GM19468 (cell line): ENCODE results near the gene IL12RB2.

ENCODE experiments used
- ATAC-seq: cut with Tn5 transposase; IDR thresholded peaks from one replicate; pipeline ENCODE4 v1.9.1; 2021; ENCODE audit warnings: mild to moderate bottlenecking, moderate library complexity, moderate number of reproducible peaks; ENCODE audit not compliant: unreplicated experiment; ENCODE audit errors: extremely low read depth

IL12RB2 gene

DNA sequence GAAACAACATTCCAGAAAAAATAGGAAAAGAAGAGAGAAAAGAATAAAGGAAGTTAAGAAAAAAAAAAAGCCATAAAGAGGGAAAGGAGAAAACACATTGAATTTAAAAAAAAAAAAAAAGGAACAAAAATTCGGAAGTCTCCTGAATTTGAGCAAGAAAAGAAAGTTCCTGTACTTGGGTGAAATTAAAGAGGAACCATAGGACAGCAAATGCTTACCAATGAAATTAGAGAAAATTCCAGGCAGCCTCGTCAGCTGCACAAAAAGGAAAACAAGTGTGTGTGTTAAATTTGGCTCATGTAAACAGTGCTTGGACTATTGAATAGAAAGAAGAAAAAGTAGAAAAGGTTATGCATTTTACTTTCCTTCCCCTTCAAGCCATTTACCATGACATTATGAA, 4.9 kb downstream of the IL12RB2 start:
- ATAC-seq: no peak

DNA sequence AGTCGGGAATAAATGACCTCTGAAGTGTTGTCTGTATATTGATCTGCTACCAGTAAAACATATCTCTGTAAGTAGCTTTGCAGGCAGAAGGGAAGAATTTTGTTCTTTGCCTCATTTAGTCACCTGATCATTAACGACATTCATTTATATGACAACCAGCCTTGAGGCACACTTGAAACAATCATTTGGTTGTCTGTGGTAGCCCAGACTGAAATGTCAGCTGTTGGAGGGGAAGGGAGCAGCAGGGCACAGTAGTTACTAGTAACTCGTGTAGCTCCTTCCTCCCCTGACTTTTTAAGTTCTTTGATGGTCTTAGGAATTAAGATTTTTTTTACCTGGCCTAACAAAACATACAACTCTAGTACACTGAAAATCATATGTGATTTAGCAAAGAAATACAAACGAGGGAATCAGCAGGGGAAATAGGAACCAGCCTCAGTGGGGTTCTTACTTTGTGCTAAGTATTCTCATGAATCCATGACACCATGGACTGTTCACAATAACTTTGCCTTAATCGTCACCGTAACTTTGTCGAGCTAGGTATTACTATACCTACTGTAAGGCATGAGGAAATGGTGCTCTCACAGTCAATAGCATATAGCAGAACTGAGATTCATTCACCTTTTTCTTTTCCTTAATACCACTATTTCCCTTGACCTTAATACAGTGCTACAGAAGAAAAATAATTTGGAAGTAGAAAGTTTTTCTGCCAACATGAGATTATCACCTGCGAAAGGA, 6.4 kb downstream of the IL12RB2 start:
- ATAC-seq: no peak

DNA sequence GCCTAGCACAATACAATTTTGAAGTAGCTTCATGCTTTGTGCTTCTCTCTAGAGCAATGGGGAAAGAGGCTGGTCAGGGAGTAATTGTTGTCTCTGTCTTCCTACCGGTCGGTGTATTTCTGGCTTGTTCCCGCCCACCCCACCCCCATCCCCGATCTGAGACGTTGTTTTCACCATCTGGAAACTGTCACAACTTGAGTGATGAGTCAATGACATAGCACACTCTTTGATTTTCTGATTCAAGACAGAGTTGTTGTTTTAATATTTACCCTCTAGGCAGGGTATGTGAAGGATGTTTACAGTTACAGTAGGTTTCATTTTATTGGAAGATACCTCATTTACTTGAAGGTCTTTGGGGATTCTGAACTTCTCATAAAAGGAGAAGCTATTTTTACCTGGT, 7.0 kb downstream of the IL12RB2 start:
- ATAC-seq: no peak

DNA sequence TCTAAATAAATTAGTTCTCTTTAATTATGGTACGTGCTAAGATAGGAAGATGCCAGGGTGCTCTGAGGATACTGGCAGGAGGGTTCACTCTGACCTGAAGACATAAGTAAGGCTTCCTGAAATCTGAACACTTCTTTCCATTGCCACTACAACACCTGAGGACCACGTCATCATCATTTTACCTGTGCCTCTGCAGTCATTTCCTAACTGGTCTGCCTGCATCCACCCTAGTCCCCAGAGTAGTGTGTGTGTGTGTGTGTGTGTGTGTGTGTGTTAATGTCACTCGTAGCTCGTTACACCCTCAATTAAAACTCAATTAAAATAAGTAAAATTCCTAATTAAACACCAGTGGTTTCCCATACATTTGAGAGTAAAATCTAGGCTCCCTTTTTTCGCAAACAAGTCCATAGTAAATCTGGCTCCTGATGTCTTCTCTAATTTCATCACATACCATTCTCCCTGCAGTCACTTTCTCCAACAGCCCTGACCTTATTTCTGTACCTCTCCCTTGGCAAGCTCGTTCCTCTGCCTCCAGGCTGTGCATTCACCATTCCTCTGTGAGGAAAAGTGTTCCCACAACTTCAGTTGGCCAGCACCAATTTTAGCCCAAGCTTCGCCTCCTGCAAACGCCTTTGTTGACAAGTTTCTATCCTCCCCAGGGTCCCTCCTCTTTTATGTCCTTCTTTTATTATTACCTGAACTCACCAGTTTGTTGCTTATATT, 8.7 kb downstream of the IL12RB2 start:
- no peak for ATAC-seq

DNA sequence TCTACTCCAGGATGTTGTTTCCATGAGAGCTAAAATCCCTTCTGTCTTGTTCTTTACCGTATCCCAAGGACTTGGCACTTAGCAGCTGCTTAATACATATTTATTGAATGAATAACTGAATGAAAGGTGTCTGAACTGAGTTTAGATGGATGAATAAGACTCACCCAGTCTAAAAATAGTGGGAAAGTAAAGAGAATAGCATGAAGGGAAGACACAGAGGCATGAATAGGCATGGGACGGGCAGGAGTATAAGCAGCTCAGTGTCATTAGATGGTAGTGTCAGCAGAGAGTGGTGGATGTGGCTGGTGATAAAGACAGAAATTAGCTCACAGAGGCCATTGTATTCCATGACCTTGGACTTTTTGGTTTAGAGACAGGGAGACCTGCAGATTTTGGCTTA, 9.2 kb downstream of the IL12RB2 start:
- no peak for ATAC-seq

DNA sequence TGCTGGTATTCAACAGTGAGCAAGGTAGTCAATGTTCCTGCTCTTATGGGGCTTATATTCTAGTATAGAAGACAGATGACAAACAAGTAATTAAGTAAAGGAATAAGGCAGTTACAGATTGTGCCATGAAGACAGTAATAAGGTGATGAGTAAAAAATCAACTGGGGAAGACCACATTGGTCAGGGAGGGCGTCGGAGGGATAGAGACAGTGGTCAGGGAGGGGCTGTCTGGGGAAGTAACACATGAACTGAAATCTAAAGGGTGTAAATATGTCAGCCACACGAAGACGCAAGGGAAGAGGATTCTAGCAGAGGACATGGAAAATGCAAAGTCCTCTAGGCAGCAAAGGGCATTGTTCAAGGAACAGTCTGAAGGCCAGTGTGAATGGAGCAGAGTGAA, 10.1 kb downstream of the IL12RB2 start:
- no peak for ATAC-seq

DNA sequence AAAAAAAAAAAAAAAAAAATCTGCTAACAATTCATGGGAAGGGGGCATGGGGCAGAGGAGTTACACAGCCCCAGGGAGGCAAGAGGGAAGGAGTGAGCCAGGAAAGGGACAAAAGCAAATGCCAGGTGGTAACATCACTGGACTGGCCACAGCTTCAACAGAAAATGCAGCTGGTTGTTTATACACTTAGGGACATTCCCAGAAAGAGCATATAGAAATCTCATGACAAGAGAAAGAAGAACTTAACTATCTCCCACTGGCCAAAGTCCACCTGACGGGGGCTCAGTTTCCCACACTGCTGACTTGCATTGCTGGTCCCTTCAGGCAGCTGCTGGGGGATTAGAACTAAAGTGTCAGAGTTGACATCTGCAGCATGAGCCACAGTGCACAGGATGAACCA, 14.8 kb downstream of the IL12RB2 start:
- ATAC-seq: no peak

DNA sequence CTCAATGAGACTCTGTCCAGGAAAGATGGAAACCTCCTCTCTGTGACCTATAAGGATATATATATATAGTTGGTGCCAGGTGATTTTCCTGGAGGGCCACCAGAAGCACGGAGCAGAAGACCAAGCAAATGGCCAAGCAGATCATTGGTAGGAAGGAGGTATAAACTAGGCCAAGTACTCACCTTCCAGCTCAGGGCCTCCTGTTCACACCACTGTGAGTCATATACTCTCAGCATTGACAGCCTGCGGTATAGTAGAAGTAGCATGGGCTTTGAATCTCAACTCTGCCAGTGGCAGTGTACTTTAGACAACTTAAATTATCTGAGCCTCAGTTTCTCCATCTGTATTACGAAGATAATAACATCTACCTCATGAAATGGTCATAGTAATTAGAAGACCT, 15.4 kb downstream of the IL12RB2 start:
- no peak for ATAC-seq

DNA sequence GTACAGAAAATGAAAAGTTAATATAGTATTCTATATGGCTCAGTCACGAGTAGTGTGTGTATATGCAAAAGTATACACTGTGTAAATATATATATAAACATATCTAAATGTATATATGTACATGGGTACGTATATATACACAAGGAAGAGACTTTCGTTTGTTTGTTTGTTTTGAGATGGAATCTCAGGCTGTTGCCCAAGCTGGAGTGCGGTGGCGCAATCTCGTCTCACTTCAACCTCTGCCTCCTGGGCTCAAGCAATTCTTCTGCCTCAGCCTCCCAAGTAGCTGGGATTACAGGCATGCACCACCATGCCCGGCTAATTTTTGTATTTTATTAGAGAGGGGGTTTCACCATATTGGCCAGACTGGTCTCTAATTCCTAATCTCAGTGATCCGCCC, 16.4 kb downstream of the IL12RB2 start:
- no peak for ATAC-seq

DNA sequence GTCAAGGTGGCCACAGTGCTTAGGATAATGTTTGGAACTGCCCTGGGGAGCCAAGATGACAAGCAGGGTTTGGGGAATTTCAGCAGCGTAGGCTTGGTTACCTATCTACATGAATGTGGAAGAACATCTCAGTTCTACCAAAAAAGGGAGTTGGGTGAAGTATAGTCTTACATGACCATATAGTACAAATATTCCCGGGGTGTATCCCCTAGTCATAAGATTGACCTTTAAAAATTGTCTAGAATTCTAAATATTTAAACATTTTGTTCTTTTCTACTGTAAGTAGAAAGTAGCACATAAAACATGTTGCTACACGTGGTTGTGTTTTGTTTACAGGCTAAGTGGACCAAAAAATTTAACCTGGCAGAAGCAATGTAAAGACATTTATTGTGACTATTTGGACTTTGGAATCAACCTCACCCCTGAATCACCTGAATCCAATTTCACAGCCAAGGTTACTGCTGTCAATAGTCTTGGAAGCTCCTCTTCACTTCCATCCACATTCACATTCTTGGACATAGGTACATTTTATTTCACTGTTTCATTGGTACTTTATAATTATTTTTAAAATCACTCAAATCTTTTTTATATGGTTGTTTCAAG, 20.3 kb downstream of the IL12RB2 start:
- no peak for ATAC-seq

DNA sequence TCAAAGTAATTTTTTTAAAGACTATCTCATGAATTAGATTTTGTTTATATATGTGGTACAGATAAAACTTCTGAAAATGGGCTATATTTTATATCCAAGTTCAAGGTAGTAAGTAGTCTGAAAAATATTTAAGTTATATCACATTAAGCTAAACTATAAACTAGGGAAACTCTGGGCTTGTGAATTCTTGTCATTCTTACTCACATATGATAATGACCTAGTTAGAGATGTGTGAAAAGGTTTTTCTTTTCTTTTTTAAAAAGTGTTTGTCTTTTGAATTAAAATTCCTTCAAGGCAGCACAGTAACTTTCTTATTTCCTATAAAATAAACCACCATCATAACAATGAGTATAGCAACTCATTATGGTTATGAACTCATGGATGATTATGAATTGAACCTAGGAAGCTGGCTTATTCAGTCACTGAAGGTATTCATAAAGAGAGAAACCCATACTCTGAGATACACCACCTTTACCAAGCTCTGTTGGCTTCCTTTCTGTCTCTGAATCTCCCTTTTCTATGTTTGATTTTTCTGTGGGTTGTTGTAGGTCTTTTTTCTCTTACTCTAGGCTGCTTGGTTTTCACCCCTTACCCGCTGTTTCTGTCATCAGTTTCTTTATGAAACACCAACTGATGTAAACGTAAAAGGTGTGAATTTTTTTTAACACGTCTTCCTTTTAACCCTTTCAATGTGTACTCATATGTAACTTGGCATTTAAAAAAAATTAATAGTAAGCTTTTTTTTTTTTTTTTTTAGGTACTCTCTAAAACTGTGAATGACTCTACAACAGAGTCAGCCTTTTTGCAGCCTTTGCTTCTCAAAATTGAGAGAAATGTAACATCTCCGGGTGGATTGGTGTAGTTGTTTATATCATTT, 25.2 kb downstream of the IL12RB2 start:
- peak; percentile 84 for ATAC-seq

DNA sequence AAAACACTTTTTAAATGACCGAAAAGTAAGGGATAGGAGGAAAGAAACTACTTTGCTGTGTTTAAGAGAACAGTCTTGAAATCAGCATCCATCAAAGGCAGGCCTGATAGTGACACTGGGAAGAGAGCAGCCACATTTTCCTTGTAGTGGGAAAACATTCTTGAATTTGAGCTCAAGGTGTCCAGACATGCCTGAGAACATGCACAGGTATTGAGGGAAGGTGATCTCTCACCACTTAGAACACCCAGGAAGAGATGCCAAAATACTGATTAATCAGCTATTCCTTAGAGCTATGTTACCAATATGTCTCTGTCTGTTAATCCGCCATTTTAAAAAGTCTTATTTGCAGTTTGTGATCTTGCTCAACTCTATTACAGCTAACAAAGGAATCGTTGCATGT, 25.9 kb downstream of the IL12RB2 start:
- no peak for ATAC-seq

DNA sequence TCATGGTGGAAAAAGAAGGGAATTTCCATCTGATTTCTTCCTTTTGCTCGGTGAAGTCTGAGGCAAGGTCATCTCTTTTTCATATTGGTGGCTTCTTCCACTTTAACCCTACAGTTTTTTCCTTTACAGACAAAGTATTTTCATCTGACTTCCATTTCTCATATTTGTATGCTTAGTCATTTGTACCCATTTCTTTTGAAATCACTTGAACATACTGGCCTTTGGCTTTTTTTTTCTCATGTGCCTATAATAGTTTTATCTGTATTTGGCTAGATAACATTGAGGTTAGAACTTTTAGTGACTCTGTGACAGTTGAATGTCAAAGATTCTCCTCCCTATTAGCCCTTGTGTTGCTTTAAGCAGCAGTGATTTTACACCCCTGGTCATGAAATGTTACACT, 27.7 kb downstream of the IL12RB2 start:
- no peak for ATAC-seq

DNA sequence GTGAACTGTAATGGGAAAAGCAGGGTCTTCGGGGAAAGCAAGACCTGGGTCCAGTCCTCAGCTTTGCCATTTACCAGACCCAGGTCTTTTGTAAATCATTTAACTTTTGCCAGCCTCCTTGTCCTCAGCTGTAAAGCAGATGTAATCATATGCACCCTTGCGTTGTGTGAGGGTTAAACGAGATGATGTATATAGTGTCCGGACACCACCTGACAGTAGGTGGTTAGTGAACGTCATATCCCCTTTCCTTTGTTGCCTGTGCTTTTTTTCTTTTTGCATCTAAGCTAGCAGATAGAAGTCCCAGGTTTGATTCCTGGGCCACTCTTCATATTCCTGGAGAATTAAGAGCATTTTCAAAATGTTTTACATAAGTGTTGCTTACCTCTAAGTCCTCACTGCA, 28.5 kb downstream of the IL12RB2 start:
- ATAC-seq: no peak

DNA sequence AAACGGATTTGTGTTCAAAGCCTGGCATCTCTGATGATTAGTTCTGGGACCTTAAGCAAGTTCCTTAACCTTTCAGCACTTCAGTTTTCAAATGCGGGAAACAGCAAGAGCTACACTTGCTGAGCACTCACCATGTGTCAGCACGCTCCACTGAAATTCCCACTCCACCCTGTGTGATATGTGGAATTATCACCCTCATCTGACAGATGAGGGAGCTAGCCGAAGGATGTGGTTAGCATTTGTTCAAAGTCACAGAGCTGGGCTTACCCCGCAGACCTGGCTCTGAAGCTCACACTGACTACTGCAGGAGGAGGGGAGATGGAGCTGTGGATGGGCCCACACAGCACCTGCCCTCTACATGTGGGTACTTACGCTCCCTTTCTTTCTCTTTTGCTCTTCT, 29.1 kb downstream of the IL12RB2 start:
- ATAC-seq: no peak

DNA sequence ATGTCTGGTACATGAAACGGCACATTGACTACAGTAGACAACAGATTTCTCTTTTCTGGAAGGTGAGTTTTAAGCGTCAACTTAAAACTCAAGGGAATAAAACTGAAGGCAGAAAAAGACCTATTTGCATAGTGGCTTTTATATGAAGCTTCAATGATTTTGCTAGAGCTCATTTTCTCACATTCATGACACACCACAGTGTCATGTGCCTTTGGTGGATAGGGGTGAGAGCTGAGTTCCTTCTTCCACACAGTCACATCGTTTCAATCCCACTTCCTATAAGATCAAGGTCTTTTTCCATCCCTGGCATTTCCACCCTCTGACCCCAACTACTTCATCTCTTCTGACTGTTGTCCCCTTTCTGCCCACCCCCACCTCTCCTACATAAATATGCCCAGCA, 31.0 kb downstream of the IL12RB2 start:
- no peak for ATAC-seq

DNA sequence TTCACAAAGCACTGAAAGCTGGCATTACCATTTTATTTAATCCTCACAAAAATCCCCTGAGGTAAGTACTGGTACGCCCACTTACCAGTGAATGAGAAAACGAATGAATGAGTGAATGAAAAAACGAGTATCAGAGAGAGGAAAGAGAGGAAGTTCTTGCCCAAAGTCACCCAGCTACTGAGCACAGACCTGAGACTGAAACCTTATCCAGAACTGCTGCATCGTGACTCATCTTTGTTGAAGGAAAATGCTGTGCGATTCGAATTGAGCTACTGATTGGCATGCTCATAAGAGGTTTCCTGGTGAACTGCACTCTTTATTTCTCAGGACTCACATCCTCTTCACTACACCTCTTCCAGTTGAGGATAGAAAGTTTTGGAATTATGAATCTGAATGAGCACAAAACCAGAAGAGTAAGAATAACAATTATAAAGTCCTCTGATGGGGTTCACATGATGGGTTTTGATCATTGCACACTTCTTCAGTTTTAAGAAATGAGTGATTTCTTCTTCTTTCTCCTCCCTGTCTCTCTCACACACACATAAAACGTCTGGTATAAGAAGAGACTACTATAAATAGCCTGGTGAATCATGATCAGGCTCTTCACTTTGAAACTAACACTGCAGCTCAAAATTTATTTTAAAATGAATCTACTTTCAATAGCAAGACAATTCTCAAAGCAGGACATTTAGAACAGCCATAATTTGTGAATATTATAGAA, 32.1 kb downstream of the IL12RB2 start:
- no peak for ATAC-seq

DNA sequence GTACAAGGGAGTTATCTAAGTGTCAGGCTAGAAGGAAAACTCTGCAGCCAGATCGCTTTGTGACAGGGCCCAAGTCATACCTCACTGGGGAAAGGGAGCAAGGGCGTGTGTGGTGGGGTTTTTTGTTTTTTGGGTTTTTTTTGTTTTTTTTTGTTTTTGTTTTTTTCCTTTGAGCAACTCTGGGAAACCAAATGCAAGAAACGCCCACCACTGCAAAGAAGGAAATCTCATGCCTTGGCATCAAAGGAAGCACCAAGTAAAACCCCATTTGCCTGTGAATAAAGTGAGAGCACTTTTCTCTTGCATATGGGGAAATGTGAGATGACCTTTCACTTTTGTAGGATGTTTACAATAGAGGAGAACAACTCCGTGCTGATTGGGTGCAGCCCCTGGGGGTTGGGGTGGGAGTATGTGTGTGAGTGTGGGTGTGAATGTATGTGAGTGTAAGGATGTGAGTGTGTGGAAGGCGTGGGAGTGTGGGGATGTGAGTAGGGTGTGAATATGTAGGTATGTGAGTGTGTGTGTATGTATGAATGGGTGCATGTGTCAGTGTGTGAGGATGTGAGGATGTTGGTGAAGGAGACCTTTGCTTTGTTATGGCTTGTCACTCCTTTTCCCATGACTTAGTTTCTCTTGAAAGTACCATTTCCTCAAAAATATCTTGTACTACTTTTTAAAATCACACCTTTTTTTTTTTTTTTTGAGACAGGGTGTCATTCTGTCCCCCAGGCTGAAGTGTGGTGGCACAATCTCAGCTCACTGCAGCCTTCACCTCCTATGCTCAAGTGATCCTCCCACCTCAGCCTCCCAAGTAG, 34.6 kb downstream of the IL12RB2 start:
- ATAC-seq: no peak

DNA sequence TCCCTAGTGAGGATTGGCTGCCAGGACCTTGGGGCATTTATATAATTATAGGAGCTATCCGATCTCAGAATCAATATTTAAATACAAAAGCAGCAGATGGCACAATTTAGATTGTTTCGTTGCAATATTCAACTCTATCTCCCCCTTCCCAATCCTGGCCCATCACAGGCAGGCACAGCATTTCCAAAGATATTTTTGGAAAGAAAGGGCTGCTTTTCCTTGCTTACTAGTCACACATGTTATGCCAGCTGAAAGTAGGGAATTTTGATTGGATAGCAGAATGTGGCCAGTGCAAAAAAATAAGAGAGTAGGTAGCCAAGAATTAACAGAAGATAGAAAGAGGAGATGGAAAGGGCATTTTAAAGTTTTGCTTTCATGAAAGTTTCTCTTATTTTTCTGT, 37.9 kb downstream of the IL12RB2 start:
- ATAC-seq: no peak
